ENCODE results near the gene C1orf105. TPM values are rescaled to one million over a fixed set of nuclear protein-coding genes. Genes with fewer than 3 reads are reported as not detected.

C1orf105 gene
- total RNA-seq, 4 donors from 2014 or later: not detected

DNA sequence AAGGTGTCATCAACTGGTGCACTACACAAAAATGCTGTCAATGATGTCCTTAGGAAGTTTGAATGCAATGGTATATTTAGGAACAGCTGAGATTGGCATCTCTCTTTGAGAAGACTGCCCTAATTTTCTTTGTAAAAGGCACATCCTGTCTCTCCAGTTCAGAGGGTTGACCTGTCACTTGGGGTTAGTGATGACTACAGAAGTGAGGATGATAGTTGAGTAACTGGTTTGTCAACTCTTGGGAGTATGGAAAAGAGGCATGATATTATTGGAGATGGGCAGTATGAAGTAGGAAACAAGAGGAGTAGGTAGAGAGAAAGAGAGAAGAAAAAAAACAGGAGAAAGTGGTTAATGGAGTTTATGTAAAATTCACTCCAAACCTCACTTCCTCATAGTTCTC lies 63.8 kb downstream of the C1orf105 start:
- Histone ChIP-seq H3K9me3 (no peaks in the 10 kb centered on the region), H3K27ac (no peak overlapping the region), H3K36me3 (no peaks in the 10 kb centered on the region), H3K4me1 (no peaks in the 10 kb centered on the region), H3K27me3 (no peaks in the 10 kb centered on the region), H3K4me3 (replicated peaks in 1 of 3) (no peak overlapping the region)
- DNase-seq: no peak
- no peak for TF ChIP-seq CTCF (IDR thresholded peaks at IDR 0.05)
- no peak for TF ChIP-seq POLR2A (IDR thresholded peaks at IDR 0.05)
- intact Hi-C loops (cut with DNase I): no loop called here

DNA sequence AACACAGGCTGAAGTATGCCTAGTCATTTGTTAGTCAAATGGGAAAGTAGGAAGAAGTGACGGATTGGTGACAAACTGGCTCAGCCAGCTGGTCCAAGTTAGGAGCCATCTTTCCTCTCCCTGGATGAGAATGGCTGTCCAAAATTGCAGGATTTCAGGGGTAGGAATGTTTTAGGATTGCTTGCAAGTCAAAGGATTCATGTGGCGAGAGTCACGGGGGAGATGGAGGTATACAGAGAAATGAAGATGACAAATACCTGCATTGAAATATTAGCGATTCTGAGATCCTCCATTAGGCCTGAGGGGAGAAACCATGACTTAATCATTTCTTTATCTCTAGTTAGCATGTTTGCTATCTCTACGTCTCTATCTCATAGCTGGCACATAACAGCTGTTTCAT lies 65.1 kb downstream of the C1orf105 start:
- no peaks in the 10 kb centered on the region for H3K27me3 ChIP-seq
- no peaks in the 10 kb centered on the region for H3K4me1 ChIP-seq
- H3K9me3 ChIP-seq: no peaks in the 10 kb centered on the region
- TF ChIP-seq CTCF (IDR thresholded peaks at IDR 0.05) (no peak), POLR2A (IDR thresholded peaks at IDR 0.05) (no peak)
- intact Hi-C loops (cut with DNase I): no loop called here
- no peak for DNase-seq
- no peak overlapping the region for H3K4me3 ChIP-seq (replicated peaks in 1 of 3)
- no peak overlapping the region for H3K27ac ChIP-seq
- no peaks in the 10 kb centered on the region for H3K36me3 ChIP-seq
- 74 to 86% methylated on average over 5 of the region's 5 CpGs for WGBS, 2 donors

DNA sequence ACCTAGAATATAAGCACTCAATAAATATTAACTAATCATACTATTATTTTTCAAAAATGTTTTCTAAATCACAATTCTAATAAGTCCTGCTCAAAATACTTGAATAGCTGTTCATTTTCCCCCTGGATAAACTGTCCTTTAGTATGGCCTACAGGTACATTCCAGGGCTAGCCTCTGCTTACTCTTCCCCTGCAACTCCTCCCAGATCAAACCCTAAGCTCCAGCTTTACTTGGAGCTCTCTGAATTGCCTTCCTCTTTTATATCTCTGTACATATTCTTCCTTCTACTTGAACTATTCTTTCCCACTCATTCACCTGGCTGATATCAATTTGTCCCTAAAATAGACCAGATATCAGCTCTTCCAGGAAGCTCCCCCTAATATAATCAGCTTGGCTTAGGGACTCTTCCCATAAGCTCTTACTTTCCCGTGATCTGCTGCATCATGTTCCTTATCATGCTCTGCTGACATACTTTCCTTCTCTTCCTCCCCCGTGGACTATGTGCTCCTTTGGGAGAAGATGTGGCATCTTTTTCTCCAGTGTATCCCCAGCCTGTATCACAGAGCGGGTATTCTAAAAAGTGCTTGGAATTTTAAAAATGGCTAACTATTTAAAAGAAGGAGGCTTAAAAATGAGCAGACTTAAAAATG lies 66.4 kb downstream of the C1orf105 start:
- no peaks in the 10 kb centered on the region for H3K27me3 ChIP-seq
- no peak for DNase-seq
- no peaks in the 10 kb centered on the region for H3K36me3 ChIP-seq
- H3K27ac ChIP-seq: no peak overlapping the region
- 70 to 78% methylated on average over 3 of the region's 3 CpGs for WGBS, 2 donors
- H3K4me3 ChIP-seq (replicated peaks in 1 of 3): no peak overlapping the region
- intact Hi-C loops (cut with DNase I): no loop called here
- TF ChIP-seq POLR2A (IDR thresholded peaks at IDR 0.05): no peak
- TF ChIP-seq CTCF (IDR thresholded peaks at IDR 0.05): no peak
- H3K9me3 ChIP-seq: no peaks in the 10 kb centered on the region
- H3K4me1 ChIP-seq: no peaks in the 10 kb centered on the region

DNA sequence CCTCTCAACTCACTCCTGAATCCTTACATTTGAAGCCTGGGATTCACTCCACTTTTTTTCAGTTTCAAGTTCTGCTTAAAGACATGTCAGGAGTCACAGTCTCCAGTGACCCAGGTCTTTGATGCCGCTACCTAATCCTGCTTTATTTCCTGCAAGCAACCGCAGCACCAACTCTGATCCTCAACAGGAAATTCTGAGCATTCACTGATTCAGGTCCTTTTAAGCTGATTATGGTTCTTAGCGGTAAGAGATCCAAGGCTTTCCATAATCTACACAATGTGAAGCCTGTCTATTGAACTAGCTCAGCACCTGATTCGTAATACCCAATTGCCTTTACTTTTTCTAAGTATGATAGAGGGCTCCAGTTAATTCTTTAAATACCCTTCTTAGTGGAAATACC lies 67.1 kb downstream of the C1orf105 start:
- Histone ChIP-seq H3K4me1 (no peaks in the 10 kb centered on the region), H3K4me3 (replicated peaks in 1 of 3) (no peak overlapping the region), H3K27me3 (no peaks in the 10 kb centered on the region), H3K36me3 (no peaks in the 10 kb centered on the region), H3K27ac (no peak overlapping the region), H3K9me3 (no peaks in the 10 kb centered on the region)
- TF ChIP-seq CTCF (IDR thresholded peaks at IDR 0.05) (no peak), POLR2A (IDR thresholded peaks at IDR 0.05) (no peak)
- intact Hi-C loops (cut with DNase I): no loop called here
- no peak for DNase-seq
- WGBS, 2 donors: 78 to 82% methylated on average over 4 of the region's 4 CpGs

- Histone ChIP-seq H3K4me3 (replicated peaks in 1 of 3) (no peak overlapping the region), H3K9me3 (no peaks in the 10 kb centered on the region), H3K4me1 (no peaks in the 10 kb centered on the region), H3K27me3 (no peaks in the 10 kb centered on the region), H3K27ac (no peak overlapping the region), H3K36me3 (no peaks in the 10 kb centered on the region)
- intact Hi-C loops (cut with DNase I): no loop called here
- WGBS, 2 donors: 93 to 94% methylated on average over 3 of the region's 3 CpGs
- TF ChIP-seq POLR2A (IDR thresholded peaks at IDR 0.05) (no peak), CTCF (IDR thresholded peaks at IDR 0.05) (no peak)
- DNase-seq: no peak
These were observed 67.9 kb downstream of the C1orf105 start for GRCh38 chr1:172488393-172488792.
